HepG2 (cell line): Measurements from ENCODE around the gene WTAP. TPM values are rescaled to one million over a fixed set of nuclear protein-coding genes. Genes with fewer than 3 reads are reported as not detected.
A peak's percentile ranks its signal among the peaks of the same experiment; 100 is the strongest.

Experiments used
- DPF2 ChIP-seq: sonication (generic); formaldehyde crosslinking; IDR thresholded peaks from 2 replicates; pipeline ENCODE4 v1.4.0; 2020; ENCODE audit warnings: mild to moderate bottlenecking, low read depth, missing genetic modification reagents, borderline replicate concordance
- FOXK1 ChIP-seq: sonication (generic); formaldehyde crosslinking; IDR thresholded peaks from 2 replicates; pipeline ENCODE4 v1.4.0; 2020; ENCODE audit warnings: low read depth, missing genetic modification reagents, borderline replicate concordance
- GTF3A ChIP-seq: sonication (generic); formaldehyde crosslinking; conservative IDR thresholded peaks from 2 replicates; pipeline ENCODE4 v1.4.0; 2020; ENCODE audit warnings: mild to moderate bottlenecking, missing genetic modification reagents
- IKZF4 ChIP-seq: sonication (generic); formaldehyde crosslinking; IDR thresholded peaks from 2 replicates; pipeline ENCODE4 v1.5.1; 2020; ENCODE audit warnings: borderline replicate concordance, mild to moderate bottlenecking, low read depth, missing genetic modification reagents; ENCODE audit errors: not compliant biosample characterization
- NR2F1 ChIP-seq, 2 experiments: fragments of 450-650 bp in 1 of 2; formaldehyde crosslinking in 1 of 2; IDR thresholded peaks; 2 replicates each; pipeline versions ENCODE4 v1.5.0 to v1.6.1; 2016 to 2020; ENCODE audit warnings: mild to moderate bottlenecking in 1 of 2, missing compliant biosample characterization in 1 of 2, missing genetic modification reagents in 1 of 2, moderate library complexity in 1 of 2
- PAWR ChIP-seq: sonication (generic); formaldehyde crosslinking; IDR thresholded peaks from 2 replicates; pipeline ENCODE4 v1.4.0; 2020; ENCODE audit warnings: missing genetic modification reagents, mild to moderate bottlenecking, borderline replicate concordance
- ZBTB7B ChIP-seq: sonication (generic); formaldehyde crosslinking; IDR thresholded peaks from 2 replicates; pipeline ENCODE4 v1.4.0; 2020; ENCODE audit warnings: missing genetic modification reagents
- ZNF543 ChIP-seq: sonication (generic); formaldehyde crosslinking; IDR thresholded peaks from 2 replicates; pipeline ENCODE4 v1.4.0; 2020; ENCODE audit warnings: mild to moderate bottlenecking, missing genetic modification reagents
- ZNF713 ChIP-seq: sonication (generic); formaldehyde crosslinking; IDR thresholded peaks from 2 replicates; pipeline ENCODE4 v1.4.0; 2020; ENCODE audit warnings: mild to moderate bottlenecking, missing genetic modification reagents
- polyA plus RNA-seq, 8 experiments: library from polyadenylated mRNA; depleted of rRNA in 3 of 8; stranded (reverse) in 7 of 8; unstranded in 1 of 8; fragments of >200 nt; fragmentation: Illumina TruSeq in 4 of 8; extraction: Trizol in 4 of 8; gene quantifications; 2 replicates each; pipeline versions ENCODE4 v1.2.1 to v1.2.3, GENCODE V29; 2011 to 2016; ENCODE audit warnings: low read depth in 4 of 8, missing spikeins in 1 of 8, mixed read lengths in 1 of 8; ENCODE audit not compliant: insufficient read depth in 1 of 8
- total RNA-seq, 5 experiments: library from RNA; depleted of rRNA; stranded (reverse); fragments of >200 nt; fragmentation: Illumina TruSeq; extraction: Trizol; gene quantifications; 2 replicates each; pipeline ENCODE4 v1.2.3, GENCODE V29; 2016; ENCODE audit warnings: low read depth in 1 of 5
- TF ChIP-seq, protein P1 (sequence below): IDR thresholded peaks from 2 replicates; pipeline ENCODE4 v1.6.1; 2016; ENCODE audit warnings: mild to moderate bottlenecking
- TF ChIP-seq, protein P2 (sequence below): sonication (generic); formaldehyde crosslinking; IDR thresholded peaks from 2 replicates; pipeline ENCODE4 v1.5.0; 2020; ENCODE audit warnings: missing genetic modification reagents
- TF ChIP-seq, protein P3 (sequence below): sonication (generic); formaldehyde crosslinking; IDR thresholded peaks from 2 replicates; pipeline ENCODE4 v1.8.0; 2022; ENCODE audit warnings: mild to moderate bottlenecking, missing genetic modification reagents, moderate library complexity
- TF ChIP-seq, protein P4 (sequence below), 2 experiments: fragments of 450-650 bp in 1 of 2; sonication (generic) in 1 of 2; formaldehyde crosslinking in 1 of 2; IDR thresholded peaks; 2 replicates each; pipeline versions ENCODE4 v1.6.1 to v1.8.0; 2016 to 2022; ENCODE audit warnings: antibody characterized with exemption in 1 of 2, mild to moderate bottlenecking in 1 of 2, missing genetic modification reagents in 1 of 2

Gene WTAP
- total and polyA plus RNA-seq, 2 of the 13 experiments (the other 11 are each of a cell fraction or from before 2014, with no cell fraction given): 31.6 to 167 TPM

GRCh38 chr6:159789377-159790148, 62.3 kb downstream of the WTAP start, which contains the start of gene TCP1 (continued):
- TF ChIP-seq, protein P1, sequence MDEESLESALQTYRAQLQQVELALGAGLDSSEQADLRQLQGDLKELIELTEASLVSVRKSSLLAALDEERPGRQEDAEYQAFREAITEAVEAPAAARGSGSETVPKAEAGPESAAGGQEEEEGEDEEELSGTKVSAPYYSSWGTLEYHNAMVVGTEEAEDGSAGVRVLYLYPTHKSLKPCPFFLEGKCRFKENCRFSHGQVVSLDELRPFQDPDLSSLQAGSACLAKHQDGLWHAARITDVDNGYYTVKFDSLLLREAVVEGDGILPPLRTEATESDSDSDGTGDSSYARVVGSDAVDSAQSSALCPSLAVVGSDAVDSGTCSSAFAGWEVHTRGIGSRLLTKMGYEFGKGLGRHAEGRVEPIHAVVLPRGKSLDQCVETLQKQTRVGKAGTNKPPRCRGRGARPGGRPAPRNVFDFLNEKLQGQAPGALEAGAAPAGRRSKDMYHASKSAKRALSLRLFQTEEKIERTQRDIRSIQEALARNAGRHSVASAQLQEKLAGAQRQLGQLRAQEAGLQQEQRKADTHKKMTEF (CRISPR knock-in tag): peak; percentile 82
- TF ChIP-seq IKZF4 (CRISPR knock-in tag): peak; percentile 64
- TF ChIP-seq NR2F1 (CRISPR knock-in tag; IDR thresholded peaks at IDR 0.05): no peak; a peak in 1 of 4 replicates
- TF ChIP-seq GTF3A (CRISPR knock-in tag): 0 out of 2 replicates have a peak, but pooled peaks have one; percentile 22
- TF ChIP-seq DPF2: no peak
- TF ChIP-seq ZBTB7B (CRISPR knock-in tag): peak; percentile 20; the same call in 1 of the 2 replicates
- TF ChIP-seq, protein P2, sequence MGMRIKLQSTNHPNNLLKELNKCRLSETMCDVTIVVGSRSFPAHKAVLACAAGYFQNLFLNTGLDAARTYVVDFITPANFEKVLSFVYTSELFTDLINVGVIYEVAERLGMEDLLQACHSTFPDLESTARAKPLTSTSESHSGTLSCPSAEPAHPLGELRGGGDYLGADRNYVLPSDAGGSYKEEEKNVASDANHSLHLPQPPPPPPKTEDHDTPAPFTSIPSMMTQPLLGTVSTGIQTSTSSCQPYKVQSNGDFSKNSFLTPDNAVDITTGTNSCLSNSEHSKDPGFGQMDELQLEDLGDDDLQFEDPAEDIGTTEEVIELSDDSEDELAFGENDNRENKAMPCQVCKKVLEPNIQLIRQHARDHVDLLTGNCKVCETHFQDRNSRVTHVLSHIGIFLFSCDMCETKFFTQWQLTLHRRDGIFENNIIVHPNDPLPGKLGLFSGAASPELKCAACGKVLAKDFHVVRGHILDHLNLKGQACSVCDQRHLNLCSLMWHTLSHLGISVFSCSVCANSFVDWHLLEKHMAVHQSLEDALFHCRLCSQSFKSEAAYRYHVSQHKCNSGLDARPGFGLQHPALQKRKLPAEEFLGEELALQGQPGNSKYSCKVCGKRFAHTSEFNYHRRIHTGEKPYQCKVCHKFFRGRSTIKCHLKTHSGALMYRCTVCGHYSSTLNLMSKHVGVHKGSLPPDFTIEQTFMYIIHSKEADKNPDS (CRISPR knock-in tag): peak; percentile 77; the same call in 1 of the 2 replicates
- TF ChIP-seq ZNF543 (CRISPR knock-in tag): peak; percentile 88; the same call in 1 of the 2 replicates
- TF ChIP-seq, protein P3, sequence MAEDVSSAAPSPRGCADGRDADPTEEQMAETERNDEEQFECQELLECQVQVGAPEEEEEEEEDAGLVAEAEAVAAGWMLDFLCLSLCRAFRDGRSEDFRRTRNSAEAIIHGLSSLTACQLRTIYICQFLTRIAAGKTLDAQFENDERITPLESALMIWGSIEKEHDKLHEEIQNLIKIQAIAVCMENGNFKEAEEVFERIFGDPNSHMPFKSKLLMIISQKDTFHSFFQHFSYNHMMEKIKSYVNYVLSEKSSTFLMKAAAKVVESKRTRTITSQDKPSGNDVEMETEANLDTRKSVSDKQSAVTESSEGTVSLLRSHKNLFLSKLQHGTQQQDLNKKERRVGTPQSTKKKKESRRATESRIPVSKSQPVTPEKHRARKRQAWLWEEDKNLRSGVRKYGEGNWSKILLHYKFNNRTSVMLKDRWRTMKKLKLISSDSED (CRISPR knock-in tag): no peak
- TF ChIP-seq, protein P4, sequence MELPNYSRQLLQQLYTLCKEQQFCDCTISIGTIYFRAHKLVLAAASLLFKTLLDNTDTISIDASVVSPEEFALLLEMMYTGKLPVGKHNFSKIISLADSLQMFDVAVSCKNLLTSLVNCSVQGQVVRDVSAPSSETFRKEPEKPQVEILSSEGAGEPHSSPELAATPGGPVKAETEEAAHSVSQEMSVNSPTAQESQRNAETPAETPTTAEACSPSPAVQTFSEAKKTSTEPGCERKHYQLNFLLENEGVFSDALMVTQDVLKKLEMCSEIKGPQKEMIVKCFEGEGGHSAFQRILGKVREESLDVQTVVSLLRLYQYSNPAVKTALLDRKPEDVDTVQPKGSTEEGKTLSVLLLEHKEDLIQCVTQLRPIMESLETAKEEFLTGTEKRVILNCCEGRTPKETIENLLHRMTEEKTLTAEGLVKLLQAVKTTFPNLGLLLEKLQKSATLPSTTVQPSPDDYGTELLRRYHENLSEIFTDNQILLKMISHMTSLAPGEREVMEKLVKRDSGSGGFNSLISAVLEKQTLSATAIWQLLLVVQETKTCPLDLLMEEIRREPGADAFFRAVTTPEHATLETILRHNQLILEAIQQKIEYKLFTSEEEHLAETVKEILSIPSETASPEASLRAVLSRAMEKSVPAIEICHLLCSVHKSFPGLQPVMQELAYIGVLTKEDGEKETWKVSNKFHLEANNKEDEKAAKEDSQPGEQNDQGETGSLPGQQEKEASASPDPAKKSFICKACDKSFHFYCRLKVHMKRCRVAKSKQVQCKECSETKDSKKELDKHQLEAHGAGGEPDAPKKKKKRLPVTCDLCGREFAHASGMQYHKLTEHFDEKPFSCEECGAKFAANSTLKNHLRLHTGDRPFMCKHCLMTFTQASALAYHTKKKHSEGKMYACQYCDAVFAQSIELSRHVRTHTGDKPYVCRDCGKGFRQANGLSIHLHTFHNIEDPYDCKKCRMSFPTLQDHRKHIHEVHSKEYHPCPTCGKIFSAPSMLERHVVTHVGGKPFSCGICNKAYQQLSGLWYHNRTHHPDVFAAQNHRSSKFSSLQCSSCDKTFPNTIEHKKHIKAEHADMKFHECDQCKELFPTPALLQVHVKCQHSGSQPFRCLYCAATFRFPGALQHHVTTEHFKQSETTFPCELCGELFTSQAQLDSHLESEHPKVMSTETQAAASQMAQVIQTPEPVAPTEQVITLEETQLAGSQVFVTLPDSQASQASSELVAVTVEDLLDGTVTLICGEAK (IDR thresholded peaks at IDR 0.05): peak; percentile 84
- TF ChIP-seq, protein P4 (CRISPR knock-in tag; IDR thresholded peaks at IDR 0.05): no peak
- TF ChIP-seq FOXK1 (CRISPR knock-in tag): peak; percentile 99
- no peak; the same call in 1 of the 2 replicates for TF ChIP-seq ZNF713 (CRISPR knock-in tag)
- TF ChIP-seq PAWR (CRISPR knock-in tag): peak; percentile 98; the same call in 1 of the 2 replicates
